GM12892 (cell line): Measurements from ENCODE around the gene IDUA.

Source experiments
- POLR2A ChIP-seq: IDR thresholded peaks from 2 replicates; pipeline ENCODE4 v1.6.1; 2011; ENCODE audit warnings: low read depth, low read length, control low read depth
- POLR2AphosphoS5 ChIP-seq: IDR thresholded peaks from 2 replicates; pipeline ENCODE4 v1.6.1; 2011; ENCODE audit warnings: low read depth, low read length, control low read depth
- TAF1 ChIP-seq: IDR thresholded peaks from 2 replicates; pipeline ENCODE4 v1.6.1; 2011; ENCODE audit warnings: low read depth, mild to moderate bottlenecking, control low read depth, low read length, borderline replicate concordance

DNA sequence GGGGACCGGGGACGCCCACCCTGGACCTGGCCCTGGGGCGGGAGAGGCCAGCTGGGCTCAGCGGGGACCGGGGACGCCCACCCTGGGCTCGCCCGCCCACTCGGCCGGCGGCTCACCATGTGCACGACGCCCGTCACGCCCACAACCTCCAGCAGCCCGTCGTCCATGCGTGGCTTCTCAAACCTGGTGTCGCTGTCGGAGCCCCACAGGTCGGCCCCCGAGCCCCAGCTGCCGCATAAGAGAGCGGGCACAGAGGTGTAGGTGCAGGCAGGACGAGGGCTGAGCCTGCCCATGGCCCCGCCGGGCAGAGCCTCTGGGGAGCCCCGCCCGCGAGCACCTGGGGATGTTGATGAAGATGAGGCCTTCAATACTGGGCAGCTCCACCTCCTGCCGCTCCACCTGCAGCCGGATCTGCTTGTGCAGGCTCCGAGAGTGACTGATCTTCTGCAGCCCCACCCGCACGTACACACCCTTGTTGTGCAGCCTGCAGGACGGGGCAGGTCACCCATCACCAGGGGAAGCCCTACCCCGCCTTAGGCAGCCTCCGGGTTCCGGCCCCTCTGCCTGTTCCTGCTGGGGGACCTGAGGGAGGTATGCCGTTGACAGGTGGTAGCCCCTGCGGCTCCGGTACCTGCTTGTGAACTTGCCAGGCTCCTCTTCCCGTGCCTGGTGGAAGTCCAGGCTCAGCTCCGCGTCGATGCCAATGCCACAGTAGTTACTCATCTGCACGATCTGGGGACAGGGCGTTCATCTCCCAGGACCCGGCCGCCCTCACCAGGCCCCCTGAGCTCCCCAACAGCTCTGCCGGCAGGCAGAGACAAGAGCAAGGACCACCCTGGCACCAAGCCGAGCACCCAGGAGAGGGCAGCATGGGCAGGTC lies 25.3 kb upstream of the IDUA start:
- TF ChIP-seq POLR2A, result no peak
- TF ChIP-seq POLR2AphosphoS5, result no peak
- TF ChIP-seq TAF1, result no peak
